NCI-H2029 treated with DMSO at 0.1 percent for 48 hours (cell line): ENCODE results near the gene SPTY2D1.
"Not testable (repeated sequence)": the region's sequence is repeated elsewhere in the genome, so short reads cannot be mapped to it uniquely, and the experiment has no call there.

Experiments used
- DNase-seq: peaks from one replicate; lab custom pipeline; 2025; lab: John Stamatoyannopoulos, UW

The SPTY2D1 gene

GRCh38 chr11:18634140-18635032 lies at the start of gene SPTY2D1:
Gene SPTY2D1 (minus strand): TSS chr11:18634342. CDS start chr11:18634257, 85 bp downstream.
- peak; percentile 88 for DNase-seq

GRCh38 chr11:18682466-18682865 lies 48.3 kb upstream of the SPTY2D1 start:
- DNase-seq, result no peak

GRCh38 chr11:18681949-18682348 lies 47.8 kb upstream of the SPTY2D1 start:
- not testable (repeated sequence) for DNase-seq

- DNase-seq, result no peak
Measured at GRCh38 chr11:18677560-18677959, 43.4 kb upstream of the SPTY2D1 start.

GRCh38 chr11:18676803-18677202 lies 42.7 kb upstream of the SPTY2D1 start:
- DNase-seq, result no peak

- peak; percentile 42 for DNase-seq
Measured at GRCh38 chr11:18672209-18672608, 38.1 kb upstream of the SPTY2D1 start.

GRCh38 chr11:18671246-18671645 lies 37.1 kb upstream of the SPTY2D1 start:
- DNase-seq, result no peak

GRCh38 chr11:18669711-18670110 lies 35.6 kb upstream of the SPTY2D1 start:
- DNase-seq, result peak; percentile 23

- no peak for DNase-seq
Measured at GRCh38 chr11:18669219-18669596, 35.1 kb upstream of the SPTY2D1 start.

GRCh38 chr11:18668131-18668530 lies 34.0 kb upstream of the SPTY2D1 start:
- no peak for DNase-seq

GRCh38 chr11:18665353-18665872 lies 31.3 kb upstream of the SPTY2D1 start:
- DNase-seq, result not testable (repeated sequence)

- no peak for DNase-seq
Measured at GRCh38 chr11:18657673-18658072, 23.5 kb upstream of the SPTY2D1 start.

- DNase-seq, result no peak
Measured at GRCh38 chr11:18650859-18651557, 16.9 kb upstream of the SPTY2D1 start.

- DNase-seq, result no peak
Measured at GRCh38 chr11:18650353-18650752, 16.2 kb upstream of the SPTY2D1 start.

GRCh38 chr11:18643034-18643433 lies 8.9 kb upstream of the SPTY2D1 start:
- not testable (repeated sequence) for DNase-seq

GRCh38 chr11:18641677-18642076 lies 7.5 kb upstream of the SPTY2D1 start:
- DNase-seq, result no peak

- DNase-seq, result no peak
Measured at GRCh38 chr11:18633256-18634139, 644 bp downstream of the SPTY2D1 start.

- DNase-seq, result no peak
Measured at GRCh38 chr11:18632841-18633240, 1.3 kb downstream of the SPTY2D1 start.

GRCh38 chr11:18624161-18624560 lies 10.0 kb downstream of the SPTY2D1 start:
- DNase-seq, result no peak

GRCh38 chr11:18623707-18624106 lies 10.4 kb downstream of the SPTY2D1 start:
- no peak for DNase-seq

- DNase-seq, result no peak
Measured at GRCh38 chr11:18618342-18619025, 15.7 kb downstream of the SPTY2D1 start.
